ENCODE results near the gene STAM.

- TF ChIP-seq, protein P1, sequence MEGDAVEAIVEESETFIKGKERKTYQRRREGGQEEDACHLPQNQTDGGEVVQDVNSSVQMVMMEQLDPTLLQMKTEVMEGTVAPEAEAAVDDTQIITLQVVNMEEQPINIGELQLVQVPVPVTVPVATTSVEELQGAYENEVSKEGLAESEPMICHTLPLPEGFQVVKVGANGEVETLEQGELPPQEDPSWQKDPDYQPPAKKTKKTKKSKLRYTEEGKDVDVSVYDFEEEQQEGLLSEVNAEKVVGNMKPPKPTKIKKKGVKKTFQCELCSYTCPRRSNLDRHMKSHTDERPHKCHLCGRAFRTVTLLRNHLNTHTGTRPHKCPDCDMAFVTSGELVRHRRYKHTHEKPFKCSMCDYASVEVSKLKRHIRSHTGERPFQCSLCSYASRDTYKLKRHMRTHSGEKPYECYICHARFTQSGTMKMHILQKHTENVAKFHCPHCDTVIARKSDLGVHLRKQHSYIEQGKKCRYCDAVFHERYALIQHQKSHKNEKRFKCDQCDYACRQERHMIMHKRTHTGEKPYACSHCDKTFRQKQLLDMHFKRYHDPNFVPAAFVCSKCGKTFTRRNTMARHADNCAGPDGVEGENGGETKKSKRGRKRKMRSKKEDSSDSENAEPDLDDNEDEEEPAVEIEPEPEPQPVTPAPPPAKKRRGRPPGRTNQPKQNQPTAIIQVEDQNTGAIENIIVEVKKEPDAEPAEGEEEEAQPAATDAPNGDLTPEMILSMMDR (IDR thresholded peaks at IDR 0.05) = no peak
- TF ChIP-seq POLR2A (IDR thresholded peaks at IDR 0.05) = no peak
Measured at GRCh38 chr10:17643339-17643754, 604 bp upstream of the STAM start.
